Ureter (tissue), 1 donor: ENCODE data around the gene WDR72. TPM values are rescaled to one million over a fixed set of nuclear protein-coding genes. Genes with fewer than 3 reads are reported as not detected.

Experiments
- DNase-seq: peaks from one replicate; pipeline ENCODE4 v3.0.0-alpha.2; 2020; ENCODE audit warnings: low spot score
- total RNA-seq: library from RNA; stranded (reverse); gene quantifications from one replicate; pipeline ENCODE4 v1.2.4, GENCODE V29; 2023
- donor health status: DM: yes; HTN: yes; CAD: no.

Gene WDR72
- total RNA-seq, 1 donor from 2014 or later = 1.1 TPM

DNA sequence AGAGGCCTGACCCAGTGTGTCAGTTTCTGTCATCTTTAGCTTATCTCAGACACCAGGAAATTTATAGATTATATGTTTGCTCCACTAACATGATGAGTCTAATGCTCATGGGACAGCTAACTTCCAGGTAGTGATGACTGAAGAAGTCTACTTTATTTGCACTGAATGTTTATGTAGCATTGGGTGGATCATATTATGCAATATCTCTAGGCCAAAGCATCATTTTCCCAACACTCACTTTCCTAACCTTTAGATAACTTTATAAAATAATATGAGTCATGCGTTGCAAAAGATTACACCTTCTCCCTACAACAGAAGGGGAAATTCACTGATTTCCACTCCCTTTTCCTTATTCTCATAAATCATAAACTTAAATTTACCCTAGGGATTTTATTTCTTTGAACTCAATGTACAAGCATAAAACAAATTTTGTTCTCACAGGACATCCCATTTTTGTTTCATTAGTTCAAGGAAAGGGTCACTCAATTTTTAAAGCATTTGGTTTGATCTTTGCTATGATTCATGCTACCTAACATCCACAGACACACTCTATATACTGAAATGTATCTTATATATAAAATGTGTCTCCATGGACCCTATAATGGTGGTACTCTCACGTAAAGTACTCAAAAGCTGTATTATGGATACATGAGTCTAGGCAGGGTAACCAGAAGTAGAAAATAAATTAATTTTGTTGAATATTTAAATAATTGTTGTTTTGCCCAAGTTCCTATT is 225.2 kb downstream of the WDR72 start:
- DNase-seq = no peak

DNA sequence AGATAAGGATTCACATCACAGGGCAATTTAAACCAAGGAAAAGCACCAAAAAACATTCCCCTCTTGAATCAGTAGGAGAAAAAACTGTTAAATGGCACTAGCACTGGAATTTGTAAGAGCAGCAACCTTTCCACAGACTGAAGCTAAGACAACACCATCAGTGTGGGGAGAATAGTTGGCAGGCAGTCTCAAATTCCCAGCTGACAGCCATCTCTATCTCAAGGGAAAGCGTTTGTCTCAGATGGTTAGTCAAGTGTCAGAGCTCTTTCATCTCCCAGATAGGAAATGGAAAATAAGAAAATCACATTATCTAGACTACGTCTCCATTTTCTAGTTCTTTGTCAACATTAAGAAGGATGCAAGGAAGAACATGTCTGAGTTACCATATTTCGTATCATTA is 228.7 kb downstream of the WDR72 start:
- no peak for DNase-seq

DNA sequence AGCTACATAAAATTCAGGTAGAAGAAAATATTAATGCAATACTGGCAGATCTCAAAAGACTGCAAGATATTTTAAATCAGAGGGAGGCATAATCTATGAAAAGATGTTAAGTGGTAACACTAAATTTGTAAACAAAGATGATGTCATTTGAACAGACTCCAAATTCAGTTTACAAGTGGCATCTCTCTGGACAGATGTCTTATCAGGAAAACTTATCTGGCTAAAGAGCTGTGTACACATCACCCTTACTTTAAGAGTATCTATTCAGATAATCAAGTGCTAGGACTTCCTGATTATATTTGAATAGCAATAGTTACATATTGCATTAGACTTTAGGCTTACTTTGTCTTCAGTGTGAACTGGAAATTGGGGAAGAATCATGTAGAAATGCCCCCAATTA is 231.5 kb downstream of the WDR72 start:
- no peak for DNase-seq

DNA sequence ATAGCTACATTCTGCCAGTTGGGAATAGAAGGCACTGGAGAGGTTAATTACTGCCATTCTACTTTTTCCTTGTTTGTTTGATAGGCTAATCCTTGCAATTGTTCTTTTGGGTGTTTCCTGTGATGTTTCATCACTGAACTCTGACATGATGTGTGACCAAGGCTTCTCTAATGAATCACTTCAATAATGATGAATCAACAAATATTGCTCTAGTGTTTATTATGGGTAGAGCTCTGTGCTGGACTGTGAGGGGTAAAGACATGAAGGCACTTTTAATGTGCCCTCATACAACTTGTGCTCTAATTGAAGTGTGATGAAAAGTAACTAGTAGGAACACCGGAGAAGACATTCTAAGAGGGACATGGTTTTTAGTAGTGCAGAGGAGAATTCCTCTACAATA is 233.6 kb downstream of the WDR72 start:
- DNase-seq = no peak

DNA sequence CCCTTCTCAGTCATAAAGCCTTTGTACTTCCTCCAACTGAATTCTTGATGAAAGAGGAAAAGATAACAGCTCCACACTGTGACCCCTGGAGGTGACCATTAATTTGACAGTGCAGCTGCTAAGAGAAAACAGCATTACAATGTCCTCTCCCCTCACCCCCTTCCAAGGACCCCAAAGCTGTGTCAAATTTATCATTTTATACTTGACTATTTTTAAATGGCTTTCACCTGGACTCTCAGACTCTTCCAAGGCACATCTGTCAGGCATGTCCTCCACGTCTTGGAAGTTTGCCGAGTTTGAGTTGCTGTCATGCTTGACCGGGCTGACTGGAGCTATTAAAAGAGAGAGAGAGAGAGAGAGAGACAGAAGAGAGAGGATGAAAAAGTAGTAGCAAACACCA is 236.5 kb downstream of the WDR72 start:
- DNase-seq = peak; percentile 48

DNA sequence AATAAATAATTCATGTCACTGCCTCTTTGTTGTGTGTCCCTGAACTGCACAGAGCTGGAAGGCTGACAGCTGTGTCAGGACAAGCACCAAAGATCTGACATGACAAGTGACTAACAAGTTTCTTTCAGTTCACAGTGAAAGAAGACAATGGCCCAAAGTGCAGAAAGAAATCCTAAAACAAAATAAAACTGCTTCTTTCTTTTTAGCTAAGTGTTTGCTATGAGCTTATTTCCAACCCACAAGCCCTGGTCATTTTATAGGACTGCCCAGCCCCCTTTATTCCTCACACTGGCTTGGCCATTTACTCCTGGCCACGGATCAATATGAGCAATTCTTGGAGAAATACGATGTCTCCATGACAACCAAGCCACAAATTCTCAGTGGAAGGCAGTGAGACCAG is 238.5 kb downstream of the WDR72 start:
- no peak for DNase-seq

DNA sequence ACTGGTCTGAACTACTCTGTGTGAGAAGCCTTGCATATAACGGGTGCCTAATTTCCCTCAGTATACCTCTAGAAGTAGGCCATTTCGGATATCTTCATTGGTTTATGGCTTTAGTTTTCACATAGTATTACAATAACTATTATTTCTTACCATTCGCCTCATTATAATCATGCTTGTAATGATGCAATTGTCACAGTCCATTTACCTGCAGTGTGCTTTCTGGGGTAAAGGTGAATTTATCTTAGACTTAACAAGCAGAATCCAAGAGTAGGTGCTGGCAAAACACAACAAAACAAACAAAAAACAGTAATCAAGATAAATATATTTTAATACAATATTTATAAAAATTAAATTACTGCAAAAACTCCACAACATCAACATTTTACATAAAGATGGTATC is 246.0 kb downstream of the WDR72 start:
- DNase-seq = no peak

DNA sequence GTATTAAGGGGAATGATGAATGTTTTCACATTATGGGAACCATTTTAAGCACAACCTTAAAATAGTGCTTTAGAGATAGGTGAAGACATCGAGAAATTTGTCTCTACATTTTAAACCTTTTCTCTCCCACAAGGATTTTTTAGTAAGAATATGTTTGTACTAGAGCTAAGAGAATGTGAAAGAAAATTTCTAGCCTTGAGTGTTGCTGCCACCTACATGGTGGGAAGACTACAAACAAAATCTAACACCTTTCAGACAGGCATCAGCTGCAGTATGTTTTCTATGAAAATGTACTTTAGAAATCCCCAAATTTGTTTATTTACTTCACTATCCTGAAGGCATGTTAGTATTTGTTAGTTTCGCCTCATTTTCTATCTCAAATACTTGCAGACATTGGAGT is 247.4 kb downstream of the WDR72 start:
- no peak for DNase-seq

DNA sequence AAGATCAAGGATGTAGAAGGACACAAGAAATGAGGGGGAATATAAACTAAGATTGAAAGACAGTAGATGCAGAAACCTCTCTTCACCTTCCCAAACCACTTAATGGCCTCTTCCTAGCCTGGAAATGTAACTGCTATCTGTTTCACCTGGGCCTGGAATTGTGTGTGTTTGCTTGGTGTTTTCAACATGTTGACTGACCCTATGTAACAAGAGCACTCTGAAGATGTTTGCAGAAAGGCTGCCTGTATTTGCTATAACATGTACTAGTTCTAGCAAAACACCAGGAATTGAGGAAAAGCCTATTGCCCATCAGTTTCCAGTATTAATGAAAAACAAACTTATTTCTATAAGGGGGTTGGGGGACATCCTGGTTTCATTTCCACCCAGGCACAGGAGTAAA is 248.3 kb downstream of the WDR72 start:
- DNase-seq = no peak

DNA sequence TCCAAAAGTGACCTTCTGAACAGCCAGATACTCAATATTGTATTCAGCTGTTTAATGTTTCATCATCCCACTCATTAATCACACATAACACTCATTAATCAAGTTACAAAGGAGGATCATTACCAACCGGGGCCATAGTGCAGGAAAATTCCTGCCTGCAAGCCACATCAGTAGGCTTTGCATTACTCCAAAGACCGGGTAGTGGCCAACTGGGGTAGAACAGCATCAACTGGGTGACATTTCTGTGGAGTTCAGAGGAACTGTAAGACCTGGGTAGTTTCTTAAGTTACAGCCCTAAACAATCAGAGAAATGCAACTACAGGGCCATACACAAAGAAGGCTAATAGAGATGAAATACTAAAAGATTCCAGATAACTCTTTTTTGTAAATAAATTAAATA is 253.1 kb downstream of the WDR72 start:
- DNase-seq = no peak

DNA sequence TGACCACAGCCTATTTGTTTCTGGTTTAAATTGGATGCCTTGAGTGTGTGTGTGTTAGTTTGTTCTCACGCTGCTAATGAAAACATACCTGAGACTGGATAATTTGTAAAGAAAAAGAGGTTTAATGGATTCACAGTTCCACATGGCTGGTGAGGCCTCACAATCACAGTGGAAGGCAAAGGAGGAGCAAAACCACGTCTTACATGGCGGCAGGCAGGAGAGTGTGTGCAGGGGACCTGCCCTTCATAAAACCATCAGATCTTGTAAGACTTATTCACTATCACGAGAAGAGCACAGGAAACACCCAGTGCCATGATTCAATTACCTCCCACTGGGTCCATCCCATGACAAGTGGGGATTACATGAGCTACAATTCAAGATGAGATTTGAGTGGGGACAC is 260.5 kb downstream of the WDR72 start:
- no peak for DNase-seq

DNA sequence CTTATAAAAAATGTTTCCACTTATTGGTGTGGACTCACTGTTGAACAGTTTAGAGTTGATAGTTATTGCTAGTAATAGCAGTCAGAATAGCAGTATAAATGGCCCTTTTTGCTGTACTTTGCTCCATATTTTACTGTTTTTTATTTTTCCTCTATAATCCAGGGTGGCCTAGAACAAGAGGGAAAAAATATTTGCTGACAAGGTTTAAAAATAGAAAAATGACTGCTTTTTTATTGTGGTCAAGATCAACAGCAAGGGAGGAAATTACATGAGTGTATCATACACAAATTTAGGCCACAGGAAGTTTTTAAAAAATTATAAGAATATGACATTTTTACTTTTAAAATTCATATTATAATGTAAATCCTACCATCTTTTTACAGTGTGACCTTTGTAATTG is 269.1 kb downstream of the WDR72 start:
- no peak for DNase-seq

DNA sequence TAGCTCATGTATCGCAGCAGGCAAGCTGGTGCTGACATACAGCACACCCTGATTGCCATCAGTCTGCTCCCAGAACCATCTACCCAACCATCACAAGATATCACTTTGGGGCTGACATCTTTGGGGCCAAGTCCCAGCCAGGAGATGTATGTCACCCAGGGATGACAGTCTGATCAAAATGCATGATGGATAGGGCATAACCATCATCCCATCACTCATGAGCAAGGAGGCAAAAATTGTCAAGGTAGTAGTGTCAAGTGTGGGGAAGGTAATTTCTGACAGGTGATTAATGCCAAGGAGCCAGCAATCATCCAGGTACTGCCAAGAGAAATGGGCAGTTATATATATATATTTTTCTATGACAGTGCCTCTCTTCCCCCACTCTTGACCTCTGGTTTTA is 277.4 kb downstream of the WDR72 start:
- no peak for DNase-seq

DNA sequence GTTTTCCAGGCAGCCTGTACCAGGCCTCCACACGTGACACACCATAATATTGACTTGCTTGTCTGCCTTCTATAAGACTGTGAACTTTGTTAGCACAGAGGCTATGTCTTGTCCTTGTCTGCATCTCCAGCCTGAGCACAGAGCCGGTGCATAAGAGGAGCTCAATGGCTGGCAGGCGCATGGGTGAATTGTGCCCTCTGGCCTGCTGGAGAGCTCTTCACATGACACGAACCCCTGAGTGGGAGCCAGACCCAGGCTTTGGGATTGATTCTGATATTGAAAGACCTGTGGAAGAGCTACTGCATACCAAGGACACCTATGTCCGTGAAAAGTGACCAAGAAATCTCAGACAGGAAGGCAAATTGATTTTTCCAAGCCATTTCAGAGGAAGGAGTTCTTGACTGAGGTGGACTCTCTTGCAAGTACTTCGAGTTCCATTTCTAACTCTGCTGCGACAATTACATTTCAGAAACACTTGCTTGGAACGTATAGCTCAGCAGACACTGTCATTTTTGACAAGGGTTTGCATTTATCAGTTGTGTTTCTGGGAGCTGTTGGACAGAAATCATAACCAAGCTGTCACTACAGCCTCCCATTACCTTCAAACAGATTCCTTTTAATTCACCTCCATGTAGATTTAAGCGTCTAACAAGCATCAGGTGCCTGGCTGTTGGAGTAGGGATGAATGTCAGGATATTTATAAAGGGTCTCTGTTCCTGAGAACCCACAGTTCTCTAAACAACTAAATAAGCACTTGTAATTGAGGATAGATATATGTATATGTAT is 281.3 kb downstream of the WDR72 start:
- DNase-seq = no peak

DNA sequence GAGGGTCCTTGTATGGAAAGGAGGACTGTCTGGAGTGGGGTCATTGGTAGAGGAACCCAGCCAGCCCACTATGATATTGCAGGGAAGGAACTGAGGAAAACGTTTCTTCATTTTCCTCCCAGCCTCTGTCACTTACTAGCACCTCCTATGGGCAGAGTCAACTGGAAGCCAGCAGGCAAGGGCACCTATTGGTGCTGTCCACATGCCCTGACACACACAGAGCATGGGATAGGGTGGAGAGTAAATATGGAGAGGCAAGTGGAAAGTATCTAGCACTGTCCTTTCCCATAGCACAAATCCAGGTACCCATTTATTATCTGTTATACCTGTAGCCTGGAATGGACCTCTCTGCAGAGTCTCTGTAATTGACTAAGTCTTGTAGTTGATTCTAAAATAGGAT is 285.6 kb downstream of the WDR72 start:
- DNase-seq = no peak

DNA sequence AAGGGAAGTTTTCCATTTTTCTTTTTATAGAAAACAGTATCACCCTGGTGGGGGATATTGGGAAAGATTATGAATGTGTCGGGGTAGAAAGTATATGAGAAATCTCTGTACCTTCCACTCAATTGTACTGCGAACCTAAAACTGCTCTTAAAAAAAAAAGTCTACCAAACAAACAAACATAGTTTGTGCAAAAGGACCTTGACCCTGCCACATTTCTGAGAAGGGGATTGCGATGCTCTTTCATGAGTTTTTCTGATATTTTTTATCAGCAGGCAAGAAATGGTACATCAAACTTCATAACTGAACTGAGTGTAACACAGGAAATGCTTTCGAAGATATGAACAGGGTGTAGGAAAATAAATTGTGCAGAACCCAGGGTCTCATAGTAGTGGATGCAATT is 286.0 kb downstream of the WDR72 start:
- no peak for DNase-seq

DNA sequence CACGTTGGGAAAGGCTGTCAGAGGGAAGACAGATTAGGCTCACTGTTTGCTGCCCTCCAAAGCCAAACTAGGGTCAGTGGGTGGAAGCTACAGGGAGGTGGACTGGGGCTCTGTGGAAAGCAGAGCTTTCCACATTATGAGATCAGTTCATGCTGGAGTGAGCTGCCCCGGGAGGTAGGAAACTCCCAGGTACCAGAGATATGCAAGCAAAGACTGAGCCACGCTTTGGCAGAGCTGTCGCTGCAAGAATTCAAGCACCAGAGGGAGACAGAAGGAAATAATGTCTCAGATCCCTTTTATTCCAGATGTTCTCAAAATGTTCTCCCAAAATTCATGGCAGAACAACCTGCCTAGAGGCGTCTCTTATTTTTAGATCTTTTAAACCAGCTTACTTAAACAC is 286.6 kb downstream of the WDR72 start:
- no peak for DNase-seq

DNA sequence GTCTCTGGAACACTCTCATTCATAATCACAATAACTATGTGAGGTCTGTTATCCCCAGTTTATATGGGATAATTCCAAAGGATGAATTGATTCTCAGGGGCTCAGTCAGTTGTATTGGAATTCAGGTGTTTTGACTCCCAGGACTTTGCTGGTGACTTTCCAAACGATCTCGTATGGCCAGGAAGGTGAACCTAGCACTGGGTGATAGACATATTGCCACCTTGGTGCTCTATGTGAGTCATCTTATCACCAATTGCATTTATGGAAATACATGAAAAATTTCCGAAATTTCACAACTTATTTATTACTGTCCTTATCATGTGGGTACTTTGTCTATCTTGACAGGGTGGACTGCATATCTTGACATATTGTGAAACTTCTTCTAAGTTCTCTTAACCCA is 287.3 kb downstream of the WDR72 start:
- DNase-seq = no peak

DNA sequence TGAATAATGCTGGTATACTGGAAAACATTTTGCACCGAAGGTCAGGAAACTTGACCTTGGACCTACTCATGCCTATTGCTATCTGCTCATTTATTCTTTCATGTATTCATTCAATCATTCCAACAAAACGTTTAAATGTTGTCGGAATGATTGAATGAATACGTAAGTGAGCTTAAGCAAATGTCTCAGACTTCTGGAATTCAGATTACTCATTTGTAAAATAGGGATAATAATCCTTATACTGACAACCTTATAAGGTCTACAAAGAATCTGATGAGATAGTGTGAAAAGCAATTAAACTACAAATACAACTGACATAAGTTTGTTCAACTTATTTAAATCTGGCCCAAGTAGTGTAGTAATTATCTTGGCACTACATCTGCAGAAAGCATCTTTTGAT is 288.7 kb downstream of the WDR72 start:
- DNase-seq = no peak

DNA sequence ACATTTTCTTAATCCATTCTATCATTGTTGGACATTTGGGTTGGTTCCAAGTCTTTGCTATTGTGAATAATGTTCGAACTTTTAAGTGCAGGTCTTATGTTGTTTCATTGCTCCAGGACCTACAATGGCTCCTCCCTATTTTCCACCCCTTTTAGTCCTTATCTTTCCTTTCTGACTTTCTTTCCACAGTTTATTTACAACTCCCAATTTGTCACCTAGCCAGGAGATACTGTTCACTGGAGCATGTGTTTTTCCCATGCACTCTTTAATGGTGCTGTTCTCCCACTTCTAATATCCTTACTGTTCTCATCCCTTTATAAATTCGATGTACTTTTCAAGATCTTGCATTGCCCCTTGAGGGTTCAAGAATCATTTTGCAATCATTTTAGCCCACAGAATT is 290.0 kb downstream of the WDR72 start:
- no peak for DNase-seq
